NT2/D1 (cell line): ENCODE data around the gene EPS8L3.

Source experiments
- SUZ12 ChIP-seq: IDR thresholded peaks from 2 replicates; pipeline ENCODE4 v1.6.1; 2011; ENCODE audit not compliant: insufficient read length, insufficient read depth; ENCODE audit errors: extremely low read depth
- ZNF274 ChIP-seq: IDR thresholded peaks from 2 replicates; pipeline ENCODE4 v1.6.1; 2011; ENCODE audit warnings: mild to moderate bottlenecking, low read depth, low read length

DNA sequence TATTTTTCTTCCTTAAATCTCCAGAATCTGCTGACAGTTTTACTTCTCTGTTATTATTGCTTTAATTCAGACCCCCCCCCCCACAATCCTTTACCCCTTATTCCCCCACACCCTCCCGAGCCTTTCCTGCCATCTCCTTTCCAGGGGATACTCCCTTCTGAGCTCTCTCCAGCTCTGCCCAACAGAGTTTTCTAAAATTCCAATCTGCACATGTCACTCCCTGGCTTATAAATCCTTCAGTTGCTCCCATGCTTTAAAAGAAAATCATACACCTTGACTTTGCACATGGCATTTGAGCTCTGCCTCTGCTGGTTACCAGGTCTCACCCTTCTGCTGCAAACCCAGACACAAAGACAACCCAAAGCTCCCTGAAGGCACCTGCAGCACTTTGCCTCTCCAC is 11.7 kb upstream of the EPS8L3 start:
- TF ChIP-seq SUZ12 = no peak
- no peak for TF ChIP-seq ZNF274
